Osteoblast (primary cell): Measurements from ENCODE around the gene ITPR3. TPM values are rescaled to one million over a fixed set of nuclear protein-coding genes. Genes with fewer than 3 reads are reported as not detected.

Experiments used
- DNase-seq: peaks from one replicate; pipeline ENCODE4 v3.0.0; 2011; ENCODE audit warnings: low spot score, mixed read lengths; ENCODE audit not compliant: insufficient read length; ENCODE audit errors: missing footprints
- H2AFZ ChIP-seq: 2 replicates; pipeline ENCODE4 v1.6.0; 2011; ENCODE audit warnings: mild to moderate bottlenecking, low read length
- H3K27ac ChIP-seq: 2 replicates; pipeline ENCODE4 v1.5.1; 2011; ENCODE audit warnings: mild to moderate bottlenecking, low read depth, low read length, moderate library complexity
- H3K27me3 ChIP-seq: 2 replicates; pipeline ENCODE4 v1.6.0; 2012; ENCODE audit warnings: mild to moderate bottlenecking, control low read depth, inconsistent platforms, low read length, moderate library complexity; ENCODE audit not compliant: insufficient read depth
- H3K36me3 ChIP-seq: 2 replicates; pipeline ENCODE4 v1.5.1; 2011; ENCODE audit warnings: mild to moderate bottlenecking, low read length, control low read depth, moderate library complexity; ENCODE audit not compliant: insufficient read depth
- H3K4me1 ChIP-seq: 2 replicates; pipeline ENCODE4 v1.5.1; 2011; ENCODE audit warnings: mild to moderate bottlenecking, low read length, control low read depth, moderate library complexity; ENCODE audit not compliant: insufficient read depth
- H3K4me2 ChIP-seq: 2 replicates; pipeline ENCODE4 v1.6.0; 2011; ENCODE audit warnings: mild to moderate bottlenecking, low read length; ENCODE audit not compliant: insufficient read depth
- H3K4me3 ChIP-seq: fragments of 200-600 bp; sonication (generic); 3 replicates; pipeline ENCODE4 v1.5.1; 2012; ENCODE audit warnings: mild to moderate bottlenecking, low read length, inconsistent platforms; ENCODE audit not compliant: insufficient read depth
- H3K79me2 ChIP-seq: 2 replicates; pipeline ENCODE4 v1.6.0; 2012; ENCODE audit warnings: mild to moderate bottlenecking, low read length, control low read depth, inconsistent platforms; ENCODE audit not compliant: insufficient read depth
- H3K9me3 ChIP-seq: 2 replicates; pipeline ENCODE4 v1.5.1; 2011; ENCODE audit warnings: low read depth, low read length, control low read depth
- H4K20me1 ChIP-seq: 2 replicates; pipeline ENCODE4 v1.6.0; 2012; ENCODE audit warnings: mild to moderate bottlenecking, low read length, control low read depth; ENCODE audit not compliant: insufficient read depth
- total RNA-seq: library from RNA; depleted of rRNA; stranded (reverse); fragments of >200 nt; gene quantifications from 2 replicates; pipeline ENCODE4 v1.2.3, GENCODE V29; 2012
- TF ChIP-seq, protein P1 (sequence below): IDR thresholded peaks from 2 replicates; pipeline ENCODE4 v1.5.1; 2011; ENCODE audit warnings: mild to moderate bottlenecking, low read depth, low read length, moderate library complexity; ENCODE audit errors: extremely low read depth

The ITPR3 gene
- total RNA-seq, 1 donor, result 46.7 TPM

DNA sequence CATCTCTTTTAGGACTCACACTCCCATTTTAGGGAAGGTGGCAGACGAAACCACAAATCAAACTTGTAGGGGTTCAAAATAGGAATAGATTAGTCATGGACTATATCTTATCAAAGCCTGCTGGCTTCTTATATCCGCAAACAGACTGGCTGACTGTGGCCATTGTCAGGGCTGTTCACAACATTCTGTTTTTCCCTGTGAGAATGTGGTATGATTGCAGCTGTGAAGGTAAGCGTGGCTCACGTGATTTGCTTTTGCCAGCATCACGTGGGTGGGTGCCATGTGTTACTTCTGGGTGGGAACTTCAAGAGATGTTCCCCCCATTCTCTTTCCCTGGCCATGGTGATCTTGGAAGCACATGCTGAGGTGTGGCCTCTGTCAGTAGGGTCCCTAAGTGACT is 119.7 kb downstream of the ITPR3 start:
- no peak overlapping the region for H3K27ac ChIP-seq
- no peak overlapping the region for H3K4me2 ChIP-seq
- no peak overlapping the region for H3K4me3 ChIP-seq
- peaks cover under 1% of the 10 kb centered on the region for H3K4me1 ChIP-seq
- no peak overlapping the region for H2AFZ ChIP-seq
- no peaks in the 10 kb centered on the region for H3K79me2 ChIP-seq
- no peaks in the 10 kb centered on the region for H4K20me1 ChIP-seq
- TF ChIP-seq, protein P1, sequence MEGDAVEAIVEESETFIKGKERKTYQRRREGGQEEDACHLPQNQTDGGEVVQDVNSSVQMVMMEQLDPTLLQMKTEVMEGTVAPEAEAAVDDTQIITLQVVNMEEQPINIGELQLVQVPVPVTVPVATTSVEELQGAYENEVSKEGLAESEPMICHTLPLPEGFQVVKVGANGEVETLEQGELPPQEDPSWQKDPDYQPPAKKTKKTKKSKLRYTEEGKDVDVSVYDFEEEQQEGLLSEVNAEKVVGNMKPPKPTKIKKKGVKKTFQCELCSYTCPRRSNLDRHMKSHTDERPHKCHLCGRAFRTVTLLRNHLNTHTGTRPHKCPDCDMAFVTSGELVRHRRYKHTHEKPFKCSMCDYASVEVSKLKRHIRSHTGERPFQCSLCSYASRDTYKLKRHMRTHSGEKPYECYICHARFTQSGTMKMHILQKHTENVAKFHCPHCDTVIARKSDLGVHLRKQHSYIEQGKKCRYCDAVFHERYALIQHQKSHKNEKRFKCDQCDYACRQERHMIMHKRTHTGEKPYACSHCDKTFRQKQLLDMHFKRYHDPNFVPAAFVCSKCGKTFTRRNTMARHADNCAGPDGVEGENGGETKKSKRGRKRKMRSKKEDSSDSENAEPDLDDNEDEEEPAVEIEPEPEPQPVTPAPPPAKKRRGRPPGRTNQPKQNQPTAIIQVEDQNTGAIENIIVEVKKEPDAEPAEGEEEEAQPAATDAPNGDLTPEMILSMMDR, result no peak
- no peaks in the 10 kb centered on the region for H3K36me3 ChIP-seq
- H3K9me3 ChIP-seq, result no peaks in the 10 kb centered on the region
- no peak for DNase-seq
- H3K27me3 ChIP-seq, result peaks cover 6% of the 10 kb centered on the region

DNA sequence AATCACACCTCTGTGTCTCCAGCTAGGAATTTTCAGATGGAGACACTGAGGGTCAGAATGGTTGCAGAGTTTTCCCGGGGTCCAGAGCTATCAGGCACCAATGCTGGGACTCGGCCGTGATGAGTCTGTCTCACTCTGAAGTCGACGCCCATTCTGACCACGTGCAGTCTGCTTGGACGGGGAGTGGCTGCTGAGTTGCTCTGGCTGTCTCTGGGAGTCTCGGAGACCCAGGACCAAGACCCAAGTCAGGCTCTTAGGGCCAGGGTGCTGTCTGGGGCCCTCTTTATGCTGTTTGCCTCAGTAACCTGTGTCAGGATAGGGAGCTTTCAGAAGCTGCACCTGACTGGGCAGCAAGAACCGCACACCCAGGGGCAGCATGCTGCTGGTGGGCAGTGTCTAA is 121.0 kb downstream of the ITPR3 start:
- Histone ChIP-seq H3K9me3 (no peaks in the 10 kb centered on the region), H4K20me1 (no peaks in the 10 kb centered on the region), H3K4me1 (peaks cover 8% of the 10 kb centered on the region), H2AFZ (no peak overlapping the region), H3K27ac (no peak overlapping the region), H3K27me3 (peaks cover 6% of the 10 kb centered on the region), H3K79me2 (no peaks in the 10 kb centered on the region), H3K4me2 (no peak overlapping the region), H3K4me3 (no peak overlapping the region), H3K36me3 (no peaks in the 10 kb centered on the region)
- TF ChIP-seq, protein P1, result no peak
- no peak for DNase-seq

DNA sequence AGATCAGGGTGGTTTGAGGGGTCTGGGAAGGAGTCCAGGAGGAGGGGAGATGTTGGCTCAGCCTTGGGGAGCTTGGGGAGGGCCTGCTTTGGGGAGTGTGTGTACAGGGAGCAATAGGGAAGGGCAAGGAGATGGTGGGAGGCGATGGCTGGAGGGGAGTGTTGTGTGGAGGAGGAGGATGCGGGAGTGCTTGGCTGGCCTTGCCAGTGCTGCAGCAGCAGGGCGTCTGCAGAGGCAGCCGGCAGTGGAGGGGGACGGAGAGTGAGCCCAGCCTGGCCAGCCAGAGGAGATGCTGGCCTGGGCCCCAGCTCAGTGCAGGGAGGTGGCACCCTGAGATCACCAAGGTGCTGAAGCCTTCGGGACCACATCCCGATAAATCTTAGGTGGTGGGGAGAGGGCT is 121.7 kb downstream of the ITPR3 start:
- DNase-seq, result no peak
- Histone ChIP-seq H3K4me3 (no peak overlapping the region), H3K36me3 (no peaks in the 10 kb centered on the region), H3K27me3 (peaks cover 6% of the 10 kb centered on the region), H3K9me3 (no peaks in the 10 kb centered on the region), H3K27ac (no peak overlapping the region), H3K79me2 (no peaks in the 10 kb centered on the region), H4K20me1 (no peaks in the 10 kb centered on the region), H2AFZ (no peak overlapping the region), H3K4me1 (peaks cover 8% of the 10 kb centered on the region), H3K4me2 (no peak overlapping the region)
- TF ChIP-seq, protein P1, result no peak

DNA sequence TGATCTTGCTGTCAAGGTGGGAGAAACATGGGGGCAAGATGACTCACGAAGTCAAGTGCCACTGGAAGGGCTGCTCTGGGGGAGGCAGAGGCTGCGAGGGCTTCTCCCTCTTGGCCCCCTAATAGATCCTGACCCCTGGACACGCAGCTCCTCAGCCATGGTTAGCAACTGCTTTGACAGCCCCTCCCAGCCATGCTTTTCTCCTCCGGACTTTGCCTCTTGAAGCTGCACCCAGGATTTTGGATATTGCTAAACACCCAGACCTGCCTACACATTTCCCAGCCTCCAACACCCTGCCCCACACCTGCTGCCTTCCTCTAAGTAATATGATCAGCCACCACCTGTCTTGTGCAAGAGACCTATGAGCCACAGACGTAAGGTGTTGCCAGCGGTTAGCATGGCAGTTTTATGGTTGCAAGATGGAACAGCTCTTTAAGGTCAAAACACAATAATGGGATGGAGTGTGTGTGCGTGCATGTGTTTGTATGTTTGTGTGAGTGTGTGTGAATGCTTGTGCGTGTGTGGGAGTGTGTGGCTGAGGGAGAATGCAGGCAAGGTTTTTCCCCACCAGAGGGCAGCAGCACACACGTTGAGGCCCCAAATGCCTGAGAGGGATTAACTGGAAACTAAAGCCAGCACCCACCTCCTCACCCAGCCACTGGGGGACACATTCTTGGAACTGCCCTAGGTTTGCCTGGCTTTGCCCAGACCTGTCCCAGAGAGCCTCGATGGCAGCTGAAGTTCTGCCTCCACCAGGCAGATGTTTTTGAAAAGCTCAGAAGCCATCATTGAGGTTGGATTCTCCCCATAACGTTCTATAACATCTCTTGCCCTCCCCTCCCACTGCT is 123.1 kb downstream of the ITPR3 start:
- no peaks in the 10 kb centered on the region for H3K79me2 ChIP-seq
- H3K4me1 ChIP-seq, result peaks cover 8% of the 10 kb centered on the region
- TF ChIP-seq, protein P1, result peak; percentile 95
- DNase-seq, result peak; percentile 96
- no peaks in the 10 kb centered on the region for H4K20me1 ChIP-seq
- peaks cover 6% of the 10 kb centered on the region for H3K27me3 ChIP-seq
- H3K27ac ChIP-seq, result no peak overlapping the region
- H2AFZ ChIP-seq, result no peak overlapping the region
- H3K9me3 ChIP-seq, result no peaks in the 10 kb centered on the region
- H3K4me3 ChIP-seq, result no peak overlapping the region
- H3K4me2 ChIP-seq, result no peak overlapping the region
- no peaks in the 10 kb centered on the region for H3K36me3 ChIP-seq
